Activated naive CD4-positive, alpha-beta T cell treated with anti-CD3 and anti-CD28 coated beads, Interleukin-2, amount 50 U/mL, for 72 hours (primary cell): ENCODE measurements around the gene TDO2. TPM values are rescaled to one million over a fixed set of nuclear protein-coding genes. Genes with fewer than 3 reads are reported as not detected.
"Not testable (repeated sequence)": the region's sequence is repeated elsewhere in the genome, so short reads cannot be mapped to it uniquely, and the experiment has no call there.

ENCODE experiments used
- ATAC-seq, 2 donors: fragments of 150-1000 bp; cut with Tn5 transposase; 2 replicates each; pipeline ENCODE4 v1.10.0; 2021; ENCODE audit warnings: mild to moderate bottlenecking in 2 of 2, moderate library complexity in 2 of 2
- DNase-seq, 2 donors: peaks; one replicate each; pipeline ENCODE4 v3.0.0; 2021 to 2022; ENCODE audit warnings: low spot score in 2 of 2
- H3K27ac Mint-ChIP-seq, 2 donors: one replicate each; pipeline ENCODE4 v1.8.0; 2022; ENCODE audit warnings: mild to moderate bottlenecking in 2 of 2, mixed read lengths in 2 of 2
- H3K36me3 Mint-ChIP-seq, 2 donors: one replicate each; pipeline ENCODE4 v1.8.0; 2022; ENCODE audit warnings: mixed read lengths in 2 of 2
- H3K9me3 Mint-ChIP-seq, 2 donors: one replicate each; pipeline ENCODE4 v1.8.0; 2022; ENCODE audit warnings: mixed read lengths in 2 of 2
- total RNA-seq, 2 donors: library from RNA; stranded (reverse); gene quantifications; one replicate each; pipeline ENCODE4 v1.2.3, GENCODE V29; 2022

TDO2 gene
- total RNA-seq, 2 donors from 2014 or later, result not detected

DNA sequence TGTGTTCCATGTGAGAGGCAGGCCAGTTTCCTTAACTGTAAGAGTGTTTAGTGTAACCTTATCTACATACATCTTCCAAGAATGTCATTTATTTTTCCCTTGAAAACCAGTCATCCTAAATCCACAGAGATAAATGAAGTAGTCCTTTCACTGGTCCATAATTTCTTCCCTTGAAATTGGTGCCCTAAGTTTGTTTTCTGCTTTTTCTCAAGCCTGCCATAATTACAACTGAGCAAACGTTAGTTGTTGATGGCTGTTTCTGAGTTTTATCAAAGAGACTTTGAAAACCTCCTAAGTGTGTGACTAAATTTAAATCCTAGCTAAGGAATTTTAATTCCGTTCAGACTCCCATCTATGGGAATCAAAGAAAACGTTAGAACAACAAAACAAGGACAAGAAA is 3.6 kb upstream of the TDO2 start:
- H3K27ac Mint-ChIP-seq, result no peak overlapping the region
- no peak for DNase-seq
- no peaks in the 10 kb centered on the region for H3K36me3 Mint-ChIP-seq
- H3K9me3 Mint-ChIP-seq, result peaks cover 6 to 10% of the 10 kb centered on the region in 2 donors
- ATAC-seq, result no peak

DNA sequence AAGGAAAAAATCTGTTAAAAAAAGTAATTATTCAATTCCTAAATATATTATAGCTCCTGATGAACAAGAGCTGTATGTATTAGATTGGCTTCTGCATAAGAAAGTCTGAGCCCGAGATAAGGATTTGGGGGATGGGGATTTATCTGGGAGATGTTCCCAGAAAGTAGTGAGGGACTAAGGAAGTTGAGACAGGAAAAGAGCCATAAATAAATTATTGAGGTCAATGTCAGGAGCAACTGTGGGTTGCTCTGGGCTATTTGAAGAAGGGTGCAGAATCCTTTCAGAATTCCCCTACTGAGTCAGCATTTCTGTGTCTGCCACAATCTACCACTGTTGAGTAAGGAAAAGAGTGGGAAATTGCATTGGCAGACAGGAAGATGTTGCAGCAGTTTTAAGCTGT is 3.1 kb upstream of the TDO2 start:
- Mint-ChIP-seq H3K27ac (no peak overlapping the region), H3K9me3 (peaks cover 6 to 7% of the 10 kb centered on the region in 2 donors), H3K36me3 (no peaks in the 10 kb centered on the region)
- ATAC-seq (no peak), DNase-seq (no peak)

DNA sequence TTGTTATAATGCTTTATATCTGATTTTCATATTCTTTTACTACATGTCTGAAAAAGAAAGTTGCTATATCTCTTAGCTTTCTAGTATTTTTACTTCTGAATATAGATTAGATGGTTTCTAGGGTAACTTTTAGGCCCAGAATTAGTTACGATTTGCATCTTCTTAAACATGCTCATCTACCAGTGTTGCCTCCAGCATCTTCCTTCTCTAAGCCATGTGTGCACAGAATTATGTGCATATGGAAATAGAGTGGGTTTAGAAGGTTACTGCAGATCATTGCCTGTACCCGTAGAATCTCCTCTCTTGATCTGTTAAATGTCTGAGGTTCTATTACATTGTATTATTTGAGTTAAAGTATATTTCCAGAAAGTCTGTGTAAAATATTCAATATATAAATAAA is 2.5 kb upstream of the TDO2 start:
- Mint-ChIP-seq H3K9me3 (peaks cover 5 to 6% of the 10 kb centered on the region in 2 donors), H3K36me3 (no peaks in the 10 kb centered on the region), H3K27ac (no peak overlapping the region)
- DNase-seq (no peak), ATAC-seq (no peak)

DNA sequence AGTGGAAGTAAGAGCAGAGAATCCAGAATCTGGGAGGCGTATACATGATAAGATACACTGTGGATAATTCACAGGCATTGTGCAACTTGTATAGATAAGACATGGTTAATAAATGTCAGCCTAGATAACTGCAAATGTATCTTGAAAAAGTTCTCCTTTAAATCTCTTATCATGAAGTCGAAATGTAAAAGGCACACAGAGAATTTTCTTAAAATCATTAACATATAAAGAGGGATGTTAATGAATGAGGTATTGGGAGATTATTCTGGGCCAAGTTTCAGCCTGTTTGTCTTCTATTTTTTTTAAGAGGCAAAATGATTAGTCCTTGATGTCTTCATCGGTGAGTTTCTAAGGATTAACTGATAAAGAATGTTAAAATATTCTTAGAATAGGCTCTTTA is 835 bp downstream of the TDO2 start:
- DNase-seq, result no peak
- no peaks in the 10 kb centered on the region for H3K36me3 Mint-ChIP-seq
- H3K9me3 Mint-ChIP-seq, result no peaks in the 10 kb centered on the region
- ATAC-seq, result no peak
- H3K27ac Mint-ChIP-seq, result no peak overlapping the region

DNA sequence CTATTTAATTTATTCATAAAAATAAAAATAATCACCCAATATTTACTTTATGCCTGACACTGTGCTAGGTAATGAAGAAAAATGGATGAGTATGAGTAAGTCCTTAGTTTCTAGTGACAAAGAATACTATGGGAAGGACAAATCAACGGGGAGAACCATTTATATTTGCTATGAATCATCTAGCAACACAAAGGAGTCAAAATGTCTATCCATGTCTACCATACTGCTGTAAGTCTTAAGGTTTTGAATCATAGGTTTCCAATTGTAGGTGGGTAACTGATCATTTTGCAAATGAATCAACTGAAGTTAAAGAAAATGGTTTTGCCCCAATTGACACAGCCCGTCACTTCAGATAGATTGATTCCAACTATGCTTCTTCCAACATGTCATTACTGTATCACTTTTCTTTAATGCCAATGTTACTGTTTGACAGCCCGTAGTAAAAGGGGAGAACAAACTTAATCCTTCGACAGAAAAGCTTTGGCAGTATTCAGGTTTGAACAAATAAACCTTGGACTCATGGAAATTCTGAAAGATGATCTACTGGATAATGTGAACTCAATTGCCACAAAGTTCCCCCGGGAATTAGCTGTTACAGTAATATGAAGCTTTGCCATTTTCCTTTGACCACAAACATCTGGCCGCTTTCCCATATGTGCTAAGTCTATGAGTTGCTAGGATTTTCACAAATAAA is 3.2 kb downstream of the TDO2 start:
- Mint-ChIP-seq H3K27ac (no peak overlapping the region), H3K36me3 (no peaks in the 10 kb centered on the region), H3K9me3 (no peaks in the 10 kb centered on the region)
- ATAC-seq, result no peak
- no peak for DNase-seq

DNA sequence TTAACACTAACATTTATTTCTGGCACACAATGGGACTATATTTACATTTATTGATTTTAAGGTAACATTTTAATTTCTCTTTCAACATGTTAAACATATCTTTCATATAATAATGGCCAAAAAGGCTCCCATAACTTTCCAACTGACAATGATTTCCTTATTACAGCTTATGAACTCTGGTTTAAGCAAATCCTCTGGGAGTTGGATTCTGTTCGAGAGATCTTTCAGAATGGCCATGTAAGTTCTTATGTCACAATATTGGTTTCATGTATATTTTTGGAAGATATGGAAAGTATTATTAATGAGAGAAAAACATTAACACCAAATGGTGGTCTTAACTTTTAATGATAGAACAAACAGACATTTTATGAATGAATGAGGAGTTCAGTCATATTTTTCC is 4.1 kb downstream of the TDO2 start:
- no peak for ATAC-seq
- no peak for DNase-seq
- Mint-ChIP-seq H3K36me3 (no peaks in the 10 kb centered on the region), H3K9me3 (no peaks in the 10 kb centered on the region), H3K27ac (no peak overlapping the region)

DNA sequence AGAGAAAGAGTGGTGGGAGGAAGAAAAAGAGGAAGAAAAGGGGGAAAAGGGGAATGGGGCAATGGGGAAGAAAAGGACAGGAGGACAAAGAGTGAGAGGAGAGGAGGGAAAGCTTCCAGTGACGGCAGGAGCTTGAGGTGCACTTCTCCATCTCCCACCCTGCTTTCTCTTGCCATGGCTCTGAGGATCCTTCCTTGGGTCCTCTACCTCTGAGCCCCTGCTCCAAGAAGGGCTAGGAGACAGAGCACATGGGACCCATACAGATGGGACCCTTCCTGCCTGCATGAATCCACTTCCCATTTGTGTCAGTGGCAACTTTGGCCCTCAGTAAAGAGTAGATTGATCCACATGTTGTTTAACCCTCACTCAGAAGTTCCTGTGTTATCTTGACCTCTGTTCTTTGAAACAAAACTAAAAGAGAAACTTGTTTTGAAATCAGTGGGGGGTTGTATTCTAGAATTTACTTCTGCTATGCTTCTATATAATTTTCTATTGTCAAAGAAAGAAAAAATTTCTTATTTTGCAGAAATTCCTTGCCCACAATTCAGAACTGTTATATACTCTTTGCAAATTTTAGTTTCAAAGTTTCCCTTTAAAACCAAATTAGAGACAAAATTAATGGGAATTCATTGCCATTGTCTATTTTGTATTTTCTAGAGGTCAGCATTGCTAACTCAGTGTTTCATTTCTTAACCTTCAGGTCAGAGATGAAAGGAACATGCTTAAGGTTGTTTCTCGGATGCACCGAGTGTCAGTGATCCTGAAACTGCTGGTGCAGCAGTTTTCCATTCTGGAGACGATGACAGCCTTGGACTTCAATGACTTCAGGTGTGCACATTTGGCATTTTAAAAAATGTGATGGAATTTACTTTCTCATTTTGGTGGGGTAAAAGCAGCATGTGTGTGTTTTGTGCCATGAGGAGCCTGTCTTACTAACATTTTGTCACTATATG is 5.0 kb downstream of the TDO2 start:
- no peak overlapping the region for H3K27ac Mint-ChIP-seq
- no peaks in the 10 kb centered on the region for H3K36me3 Mint-ChIP-seq
- ATAC-seq, result no peak
- no peak for DNase-seq
- H3K9me3 Mint-ChIP-seq, result no peaks in the 10 kb centered on the region

DNA sequence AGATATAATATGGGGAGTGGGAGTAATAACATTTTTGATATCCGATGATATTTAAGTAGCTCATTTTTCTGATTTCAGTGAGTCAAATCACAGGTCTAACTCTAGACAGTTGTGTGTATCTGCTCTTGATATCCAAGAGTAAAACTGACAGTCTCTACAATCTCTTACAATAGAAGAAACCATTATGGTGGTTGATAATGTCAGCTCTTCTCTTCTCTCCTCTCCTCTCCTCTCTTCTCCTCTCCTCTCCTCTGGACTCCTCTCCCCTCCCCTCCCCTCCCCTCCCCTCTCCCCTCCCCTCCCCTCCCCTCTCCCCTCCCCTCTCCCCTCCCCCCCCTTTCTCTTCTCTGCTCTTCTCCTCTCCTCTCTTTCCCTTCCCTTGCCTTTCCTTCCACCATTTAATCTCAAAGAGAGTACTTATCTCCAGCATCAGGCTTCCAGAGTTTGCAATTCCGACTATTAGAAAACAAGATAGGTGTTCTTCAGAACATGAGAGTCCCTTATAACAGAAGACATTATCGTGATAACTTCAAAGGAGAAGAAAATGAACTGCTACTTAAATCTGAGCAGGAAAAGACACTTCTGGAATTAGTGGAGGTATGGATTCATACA is 6.2 kb downstream of the TDO2 start:
- H3K9me3 Mint-ChIP-seq, result no peaks in the 10 kb centered on the region
- ATAC-seq (no peak), DNase-seq (no peak)
- H3K36me3 Mint-ChIP-seq, result no peaks in the 10 kb centered on the region
- no peak overlapping the region for H3K27ac Mint-ChIP-seq

DNA sequence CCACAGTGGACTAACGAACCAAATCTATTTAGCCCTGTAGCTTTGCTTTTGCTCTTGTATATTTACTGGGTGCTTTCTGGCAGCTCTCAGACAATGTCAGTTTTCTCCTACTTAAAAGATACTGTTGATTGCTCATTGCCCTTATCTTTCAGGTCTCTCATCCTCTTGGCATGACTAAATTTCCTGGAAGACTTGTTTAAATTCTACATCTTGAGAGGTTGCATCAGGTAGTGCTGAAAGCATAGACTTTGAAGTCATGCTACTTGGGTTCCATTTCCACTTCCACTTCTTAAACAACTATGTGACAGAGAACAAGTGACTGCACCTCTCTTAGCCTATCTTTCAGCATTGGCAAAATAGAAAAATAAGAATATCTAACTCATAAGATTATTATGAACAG is 8.4 kb downstream of the TDO2 start:
- Mint-ChIP-seq H3K9me3 (no peaks in the 10 kb centered on the region), H3K27ac (no peak overlapping the region), H3K36me3 (no peaks in the 10 kb centered on the region)
- DNase-seq, result no peak
- peak in 1 of 2 donors; percentile 66 for ATAC-seq

DNA sequence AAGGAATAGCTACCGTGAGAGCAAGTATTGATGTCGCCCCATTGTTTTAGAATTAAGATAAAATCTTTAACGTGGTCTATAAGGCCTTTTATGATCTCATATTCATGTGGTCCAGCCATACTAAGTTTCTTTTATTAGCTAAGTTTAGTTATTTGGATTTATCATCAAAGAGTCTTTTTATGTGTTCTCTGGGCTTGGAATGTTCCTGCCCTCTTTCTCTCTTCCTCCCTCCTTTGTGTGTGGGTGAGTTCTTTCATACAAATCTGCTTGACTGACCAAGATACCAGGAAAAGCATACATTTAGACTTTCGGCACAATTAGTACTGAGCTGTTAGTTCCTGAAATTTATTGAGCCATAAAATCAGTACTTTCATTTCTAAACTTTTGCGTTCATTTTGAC is 11.3 kb downstream of the TDO2 start:
- Mint-ChIP-seq H3K27ac (no peak overlapping the region), H3K9me3 (no peaks in the 10 kb centered on the region), H3K36me3 (no peaks in the 10 kb centered on the region)
- no peak for ATAC-seq
- DNase-seq, result no peak

DNA sequence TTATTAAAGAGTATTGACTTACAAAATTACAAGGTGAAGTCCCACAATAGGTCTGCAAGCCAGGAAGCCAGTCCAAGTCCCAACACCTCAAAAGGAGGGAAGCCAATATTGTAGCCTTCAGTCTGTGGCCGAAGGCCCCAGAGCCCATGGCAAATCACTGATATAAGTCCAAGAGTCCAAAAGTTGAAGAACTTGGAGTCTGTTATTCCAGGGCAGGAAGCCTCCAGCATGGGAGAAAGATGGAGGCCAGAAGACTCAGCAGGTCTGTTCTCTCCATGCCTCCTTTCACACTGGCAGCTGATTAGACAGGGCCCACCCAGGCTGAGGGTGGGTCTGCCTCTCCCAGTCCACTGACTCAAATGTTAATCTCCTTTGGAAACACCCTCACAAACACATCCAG is 18.1 kb downstream of the TDO2 start:
- Mint-ChIP-seq H3K9me3 (peaks cover 5 to 6% of the 10 kb centered on the region in 2 donors), H3K27ac (no peak overlapping the region), H3K36me3 (peaks cover 0 to 21% of the 10 kb centered on the region in 2 donors)
- ATAC-seq (no peak), DNase-seq (no peak)

DNA sequence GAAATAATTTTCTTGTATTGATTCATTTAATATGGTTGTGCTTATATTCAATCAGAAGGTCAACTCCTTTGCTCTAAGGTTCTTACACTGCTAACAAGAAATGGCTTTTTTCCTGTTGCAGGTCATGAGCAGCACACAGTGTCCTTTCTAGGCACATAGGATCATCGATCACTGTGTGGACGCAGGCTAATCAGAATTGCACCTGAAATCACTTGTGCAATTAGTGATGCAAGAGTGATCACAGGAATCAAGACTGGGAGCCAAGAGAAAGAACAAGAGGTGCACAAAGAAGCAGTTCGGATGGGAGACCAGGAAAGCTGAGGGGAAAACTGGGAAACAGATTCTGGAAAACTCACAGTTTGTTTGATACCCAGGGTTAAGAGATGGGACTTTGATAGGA is 21.1 kb downstream of the TDO2 start:
- DNase-seq, result no peak
- no peak for ATAC-seq
- Mint-ChIP-seq H3K9me3 (peaks cover 5 to 6% of the 10 kb centered on the region in 2 donors), H3K27ac (no peak overlapping the region), H3K36me3 (peaks cover 5 to 29% of the 10 kb centered on the region in 2 donors)

DNA sequence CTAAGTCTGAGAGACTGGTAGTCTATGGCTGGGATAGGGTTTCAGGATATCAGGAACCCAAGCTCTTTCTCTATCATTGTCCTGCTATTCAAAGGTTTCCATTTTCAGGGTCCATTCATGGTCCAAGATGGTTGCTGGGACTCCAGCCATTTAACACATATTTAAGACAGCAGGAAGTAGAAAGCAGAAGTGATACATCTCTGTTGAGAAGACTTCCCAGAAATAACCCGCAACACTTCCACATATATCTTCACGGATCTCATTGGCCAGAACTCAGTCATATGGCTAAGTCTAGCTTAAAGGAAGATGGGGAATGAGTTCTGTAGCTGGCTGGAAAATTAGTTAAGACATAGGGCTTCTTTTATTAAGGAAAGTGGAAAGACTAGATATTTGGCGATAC is 26.3 kb downstream of the TDO2 start:
- Mint-ChIP-seq H3K27ac (no peak overlapping the region), H3K9me3 (peaks cover 8 to 11% of the 10 kb centered on the region in 2 donors), H3K36me3 (peaks cover 19 to 40% of the 10 kb centered on the region in 2 donors)
- no peak for DNase-seq
- ATAC-seq, result no peak

DNA sequence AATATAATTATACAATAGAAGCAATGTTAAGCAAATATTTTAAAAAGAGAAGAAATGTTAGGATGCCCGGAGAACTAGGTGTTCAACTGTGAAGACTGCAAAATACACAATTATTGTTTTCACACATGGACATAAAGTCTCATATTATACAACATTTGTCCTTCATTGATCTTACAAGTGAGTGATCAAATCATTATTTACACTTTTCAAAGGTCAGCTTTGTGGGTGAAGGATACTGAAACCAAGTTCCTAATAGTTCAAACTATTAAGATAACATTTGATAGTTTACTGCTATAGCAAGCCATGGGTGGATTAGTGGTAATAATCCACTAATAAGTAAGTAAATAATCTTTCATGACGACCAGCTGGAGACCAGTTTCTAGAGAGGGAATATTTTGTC is 26.8 kb downstream of the TDO2 start:
- DNase-seq, result no peak
- no peak overlapping the region for H3K27ac Mint-ChIP-seq
- H3K9me3 Mint-ChIP-seq, result peaks cover 8 to 14% of the 10 kb centered on the region in 2 donors

DNA sequence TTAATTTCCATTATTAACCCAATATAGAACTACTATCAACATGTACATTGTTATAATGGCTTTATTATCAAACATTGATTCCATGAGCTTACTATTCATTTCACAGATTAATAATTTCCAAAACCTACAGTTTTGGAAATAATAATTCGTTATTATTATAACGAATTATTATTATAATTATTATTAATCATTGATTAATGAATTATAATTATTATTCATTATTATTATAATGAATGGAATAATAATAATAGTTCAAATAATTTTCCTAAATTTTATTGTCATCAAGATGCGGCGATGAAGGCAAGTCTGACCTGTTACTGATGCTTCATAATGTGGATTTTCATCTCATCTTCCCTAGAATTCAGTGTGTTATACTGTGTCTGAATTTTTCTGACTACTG is 28.1 kb downstream of the TDO2 start:
- Mint-ChIP-seq H3K9me3 (peaks cover 8 to 16% of the 10 kb centered on the region in 2 donors), H3K27ac (no peak overlapping the region), H3K36me3 (peaks cover 19 to 38% of the 10 kb centered on the region in 2 donors)
- DNase-seq, result no peak
- ATAC-seq, result no peak

More for the DNA sequence above, 26.8 kb downstream of the TDO2 start:
- ATAC-seq, result no peak
- H3K36me3 Mint-ChIP-seq, result peaks cover 19 to 43% of the 10 kb centered on the region in 2 donors

DNA sequence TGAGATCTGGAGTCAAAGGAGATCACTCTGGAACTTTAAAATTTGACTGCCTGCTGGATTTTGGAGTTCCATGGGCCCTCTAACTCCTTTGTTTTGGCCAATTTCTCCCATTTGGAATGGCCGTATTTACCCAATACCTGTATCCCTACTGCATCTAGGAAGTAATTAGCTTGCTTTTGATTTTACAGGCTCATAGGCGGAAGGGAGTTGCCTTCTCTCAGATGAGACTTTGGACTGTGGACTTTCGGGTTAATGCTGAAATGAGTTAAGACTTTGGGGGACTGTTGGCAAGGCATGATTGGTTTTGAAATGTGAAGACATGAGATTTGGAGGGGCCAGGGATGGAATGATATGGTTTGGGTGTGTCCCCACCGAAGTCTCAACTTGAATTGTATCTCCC is 31.1 kb downstream of the TDO2 start:
- DNase-seq, H3K27ac Mint-ChIP-seq, ATAC-seq: not testable (repeated sequence)
- Mint-ChIP-seq H3K36me3 (peaks cover 14 to 37% of the 10 kb centered on the region in 2 donors), H3K9me3 (peaks cover 8 to 16% of the 10 kb centered on the region in 2 donors)

DNA sequence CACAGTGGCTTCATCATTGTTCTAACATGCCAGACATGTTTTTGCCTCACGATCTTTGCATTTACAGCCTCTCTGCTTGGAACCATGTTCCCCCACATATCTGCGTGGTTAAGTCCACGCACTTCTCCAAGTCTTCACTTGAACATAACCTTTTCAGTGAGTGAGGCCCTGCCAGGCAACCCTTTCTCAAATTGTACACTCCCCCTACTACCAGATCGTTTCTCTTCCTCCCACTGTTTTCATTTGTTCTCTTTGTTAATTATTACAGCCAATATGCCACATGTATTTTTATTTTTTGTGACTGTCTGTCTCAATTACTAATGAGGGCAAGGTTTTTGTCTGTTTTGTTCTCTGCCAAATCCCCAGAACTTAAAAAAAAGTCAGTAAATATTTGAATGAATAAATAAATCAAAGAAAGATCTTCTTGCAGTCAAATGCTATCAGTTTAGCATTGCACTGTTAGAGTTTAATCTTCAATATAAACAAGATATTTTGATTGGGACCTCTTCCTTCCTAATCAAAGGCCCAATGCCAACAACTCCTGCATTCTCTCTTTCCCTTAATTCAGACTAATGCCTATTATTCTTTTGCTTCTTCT is 32.0 kb downstream of the TDO2 start:
- ATAC-seq, result no peak
- DNase-seq, result no peak
- peaks cover 8 to 16% of the 10 kb centered on the region in 2 donors for H3K9me3 Mint-ChIP-seq
- no peak overlapping the region for H3K27ac Mint-ChIP-seq
- peaks cover 14 to 33% of the 10 kb centered on the region in 2 donors for H3K36me3 Mint-ChIP-seq
